NCI-H446 (cell line): Measurements from ENCODE around the gene ZNF888.
"Not testable (repeated sequence)": the region's sequence is repeated elsewhere in the genome, so short reads cannot be mapped to it uniquely, and the experiment has no call there.

Experiments used
- DNase-seq, 2 experiments: peaks; one replicate each; lab custom pipeline; 2025; lab: John Stamatoyannopoulos, UW

The ZNF888 gene

DNA sequence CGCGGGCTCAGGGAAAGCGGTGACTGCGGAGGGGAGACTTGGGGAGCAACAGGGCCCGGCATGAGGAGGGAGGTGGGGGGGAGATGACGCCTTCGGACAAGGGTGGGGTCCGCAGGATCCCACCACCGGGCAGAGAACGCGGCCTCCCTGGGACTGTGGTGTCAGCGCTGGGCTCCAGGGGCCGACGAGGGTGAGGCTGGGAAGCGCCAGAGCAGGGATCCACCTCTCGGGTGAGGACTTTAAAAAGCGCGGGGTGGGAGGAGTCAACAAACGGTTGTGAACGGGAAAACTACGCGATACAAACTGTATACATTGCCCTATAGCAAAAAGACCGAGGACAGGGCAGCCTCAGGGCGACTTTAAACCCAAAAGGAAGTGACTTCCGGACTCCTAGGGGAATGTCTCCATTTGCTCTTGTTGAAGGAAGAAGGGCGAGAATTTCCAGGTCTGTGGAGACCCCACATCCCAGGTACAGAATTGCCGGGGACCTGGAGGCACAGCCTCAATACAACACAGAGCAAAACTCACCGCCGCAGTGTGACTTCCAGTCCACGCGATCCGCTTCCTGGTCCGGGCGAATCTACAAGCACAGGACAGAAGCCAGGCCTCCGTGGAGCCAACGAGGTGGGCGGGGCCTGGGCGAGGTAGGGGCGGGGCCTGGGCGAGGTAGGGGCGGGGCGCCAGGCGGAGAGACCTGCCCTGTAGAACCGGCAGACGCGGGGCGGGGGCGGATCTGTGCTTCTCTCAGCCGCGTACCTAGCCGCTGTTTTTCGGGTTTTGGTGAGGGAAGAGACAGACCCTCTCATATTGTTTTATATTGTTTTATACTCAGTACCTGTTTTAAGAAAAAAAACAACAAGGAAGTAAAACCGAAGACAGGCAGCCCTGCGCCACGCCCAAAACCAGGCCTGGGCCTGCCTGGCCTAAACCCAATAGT, at the start of gene ZNF888:
Gene ZNF888 (minus strand): TSS at position 588 of the 937 bp plus-strand sequence. CDS start 5,555 bp downstream, outside the sequence.
- DNase-seq, result no peak

DNA sequence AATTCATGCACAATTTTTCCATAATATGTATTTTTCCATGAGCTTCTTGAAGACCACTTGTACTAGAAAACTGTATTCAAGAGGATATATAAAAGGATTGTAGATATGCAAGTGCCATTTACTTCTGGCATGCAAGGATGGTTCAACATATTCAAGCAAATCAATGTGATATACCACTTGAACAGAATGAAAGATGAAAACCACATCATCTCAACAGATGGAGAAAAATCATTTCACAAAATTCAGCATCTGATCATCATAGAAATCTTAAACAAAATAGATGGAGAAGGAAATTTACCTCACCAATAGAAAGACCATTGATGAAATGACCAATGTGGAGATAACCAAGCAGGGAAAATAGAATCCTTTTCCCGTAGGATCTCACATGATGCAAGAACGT, 44.5 kb upstream of the ZNF888 start:
- no peak for DNase-seq

DNA sequence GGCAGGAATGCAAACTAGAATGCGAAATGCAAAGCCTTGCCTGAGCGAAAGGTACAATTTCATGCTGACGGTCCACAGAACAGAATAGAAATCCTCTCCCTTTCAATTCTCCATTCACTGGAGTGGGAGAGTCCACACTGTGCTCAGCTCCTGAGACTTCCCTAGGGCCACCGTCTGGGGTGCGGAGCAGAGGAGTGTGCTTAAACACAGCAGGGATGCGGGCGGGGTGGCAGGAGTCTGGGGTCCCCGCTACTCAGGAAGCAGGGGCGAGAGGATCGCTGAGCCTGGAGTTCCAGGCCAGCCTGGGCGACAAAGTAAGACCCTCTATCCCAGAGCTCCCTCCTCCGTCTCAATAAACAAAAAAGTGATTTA, 40.0 kb upstream of the ZNF888 start:
- no peak for DNase-seq

DNA sequence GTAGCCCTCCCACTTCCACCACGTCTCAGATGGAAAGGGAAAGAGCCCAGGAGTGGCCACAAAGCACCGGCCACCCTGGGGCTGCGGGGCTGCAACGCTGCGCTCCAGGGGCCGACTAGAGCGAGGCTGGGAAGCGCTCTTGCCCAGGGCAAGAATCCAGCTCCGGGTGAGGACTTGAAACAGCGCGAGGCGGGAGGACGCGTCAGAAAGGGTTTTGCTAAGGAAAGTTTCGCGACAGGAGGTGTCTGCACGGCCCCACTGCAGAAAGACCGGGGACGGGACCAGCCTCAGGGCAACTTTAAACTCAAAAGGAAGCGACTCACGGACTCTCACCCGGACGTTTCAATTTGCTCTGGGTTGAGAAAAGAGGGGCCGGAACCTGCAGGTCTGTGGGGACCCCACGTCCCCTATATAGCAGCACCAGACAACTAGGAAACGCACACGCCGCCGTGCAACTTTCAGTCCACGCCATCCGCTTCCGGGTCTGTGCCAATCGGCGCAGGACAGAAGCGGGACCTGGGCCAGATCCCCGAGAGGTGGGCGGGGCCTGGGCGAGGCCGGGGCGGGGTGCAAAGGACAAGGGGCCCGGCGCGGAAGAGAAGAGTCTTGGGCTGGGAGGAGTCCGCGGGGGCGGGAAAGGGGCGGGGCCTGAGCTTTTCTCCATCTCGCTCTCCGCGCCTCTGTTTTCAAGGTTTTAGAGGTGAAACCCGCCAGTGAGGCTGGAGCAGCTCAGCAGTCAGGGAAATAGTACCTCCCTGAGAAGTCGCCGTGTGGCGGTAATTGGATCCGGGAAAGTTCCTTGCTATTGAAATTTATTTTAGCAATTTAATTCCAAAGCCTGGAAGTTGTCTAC, 39.4 kb upstream of the ZNF888 start, which contains the start of gene ZNF816:
Gene ZNF816 (minus strand): TSS at position 488 of the 853 bp plus-strand sequence. CDS start 6,792 bp downstream, outside the sequence.
- DNase-seq, result no peak

DNA sequence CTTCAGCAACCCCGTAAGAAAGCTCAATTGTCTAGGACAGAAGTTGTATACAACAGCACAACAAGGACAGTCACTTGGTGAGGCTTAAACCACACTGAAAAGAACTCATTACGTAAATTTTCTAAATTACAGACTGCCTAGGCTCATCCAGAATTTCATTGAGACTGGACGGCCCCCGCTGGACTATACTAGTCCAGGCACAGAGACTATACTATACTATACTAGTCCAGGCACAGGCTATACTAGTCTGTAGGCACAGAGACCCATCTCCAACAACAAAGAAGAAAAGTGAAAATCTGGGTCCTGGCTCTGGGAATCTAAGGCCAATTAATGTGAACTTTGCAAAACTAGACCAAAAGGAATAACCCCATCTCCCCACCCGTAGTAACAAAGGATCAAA, 38.8 kb upstream of the ZNF888 start:
- DNase-seq, result no peak

DNA sequence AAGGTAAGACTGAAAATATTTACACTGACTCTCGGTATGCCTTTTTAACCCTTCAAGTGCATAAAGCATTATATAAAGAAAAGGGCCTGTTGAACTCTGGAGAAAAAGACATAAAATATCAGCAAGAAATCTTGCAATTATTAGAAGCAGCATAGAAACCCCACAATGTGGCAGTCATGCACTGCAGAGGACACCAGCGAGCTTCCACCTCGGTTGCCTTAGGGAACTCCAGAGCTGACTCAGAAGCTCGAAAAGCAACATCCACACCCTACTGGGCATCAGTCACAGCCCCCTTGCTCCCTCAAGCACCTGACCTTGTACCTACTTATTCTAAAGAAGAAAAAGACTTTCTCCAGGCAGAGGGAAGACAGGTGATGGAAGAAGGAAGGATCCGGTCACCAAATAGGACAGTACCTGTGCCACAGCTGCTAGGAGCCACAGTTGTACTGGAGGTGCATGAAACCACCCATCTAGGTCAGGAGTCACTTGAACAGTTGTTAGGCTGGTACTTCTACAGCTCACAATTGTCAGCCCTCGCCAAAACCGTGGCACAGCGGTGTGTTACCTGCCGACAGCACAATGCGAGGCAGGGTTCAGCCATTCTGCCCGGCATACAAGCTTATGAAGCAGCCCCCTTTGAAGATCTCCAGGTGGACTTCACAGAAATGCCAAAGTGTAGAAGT, 36.5 kb upstream of the ZNF888 start:
- no peak for DNase-seq

DNA sequence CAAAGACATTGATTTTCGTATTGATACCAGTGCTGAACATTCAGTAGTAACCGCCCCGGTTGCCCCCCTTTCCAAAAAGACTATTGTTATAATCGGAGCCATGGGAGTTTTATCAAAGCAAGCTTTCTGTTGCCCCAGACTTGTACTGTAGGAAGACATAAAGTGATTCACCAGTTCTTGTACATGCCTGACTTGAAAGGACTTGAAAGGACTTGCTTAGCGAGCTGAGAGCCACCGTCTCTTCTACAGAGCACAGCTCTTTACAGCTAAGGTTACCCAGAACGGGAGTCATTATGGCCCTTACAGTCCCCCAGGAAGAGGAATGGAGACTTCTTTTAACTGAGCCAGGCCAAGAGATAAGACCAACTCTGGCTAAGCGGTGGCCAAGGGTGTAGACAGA, 34.4 kb upstream of the ZNF888 start:
- no peak for DNase-seq

DNA sequence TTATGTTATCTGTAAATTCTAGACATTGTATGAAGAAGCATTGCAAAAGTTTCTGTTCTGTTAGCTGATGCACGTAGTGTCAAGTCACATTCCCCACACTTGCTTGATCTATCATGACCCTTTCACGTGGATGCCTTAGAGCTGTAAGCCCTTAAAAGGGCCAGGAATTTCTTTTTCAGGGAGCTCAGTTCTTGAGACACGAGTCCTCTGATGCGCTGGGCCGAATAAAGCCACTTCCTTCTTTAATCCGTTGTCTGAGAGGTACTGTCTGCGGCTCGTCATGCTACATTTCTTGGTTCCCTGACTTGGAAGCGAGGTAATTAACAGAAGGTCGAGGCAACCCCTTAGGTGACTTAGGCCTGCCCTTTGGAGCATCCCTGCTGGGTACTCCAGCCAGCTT, 33.7 kb upstream of the ZNF888 start:
- no peak for DNase-seq

DNA sequence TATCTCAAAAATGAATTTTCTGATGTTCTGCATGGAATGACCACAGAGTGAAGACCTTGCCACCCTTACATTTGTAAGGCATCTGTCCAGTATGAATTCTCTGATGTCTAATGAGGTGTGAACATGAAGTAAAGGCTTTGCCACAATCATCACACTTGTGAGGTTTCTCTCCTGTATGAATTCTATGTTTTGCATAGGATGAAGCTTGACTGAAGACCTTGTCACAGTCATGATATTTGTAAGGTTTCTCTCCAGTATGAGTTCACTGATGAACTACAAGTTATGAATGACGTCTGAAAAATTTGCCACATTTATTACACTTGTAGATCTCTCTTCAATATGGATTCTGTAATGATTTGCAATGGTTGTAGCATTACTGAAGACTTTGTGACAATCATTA, 26.2 kb upstream of the ZNF888 start:
- no peak for DNase-seq

DNA sequence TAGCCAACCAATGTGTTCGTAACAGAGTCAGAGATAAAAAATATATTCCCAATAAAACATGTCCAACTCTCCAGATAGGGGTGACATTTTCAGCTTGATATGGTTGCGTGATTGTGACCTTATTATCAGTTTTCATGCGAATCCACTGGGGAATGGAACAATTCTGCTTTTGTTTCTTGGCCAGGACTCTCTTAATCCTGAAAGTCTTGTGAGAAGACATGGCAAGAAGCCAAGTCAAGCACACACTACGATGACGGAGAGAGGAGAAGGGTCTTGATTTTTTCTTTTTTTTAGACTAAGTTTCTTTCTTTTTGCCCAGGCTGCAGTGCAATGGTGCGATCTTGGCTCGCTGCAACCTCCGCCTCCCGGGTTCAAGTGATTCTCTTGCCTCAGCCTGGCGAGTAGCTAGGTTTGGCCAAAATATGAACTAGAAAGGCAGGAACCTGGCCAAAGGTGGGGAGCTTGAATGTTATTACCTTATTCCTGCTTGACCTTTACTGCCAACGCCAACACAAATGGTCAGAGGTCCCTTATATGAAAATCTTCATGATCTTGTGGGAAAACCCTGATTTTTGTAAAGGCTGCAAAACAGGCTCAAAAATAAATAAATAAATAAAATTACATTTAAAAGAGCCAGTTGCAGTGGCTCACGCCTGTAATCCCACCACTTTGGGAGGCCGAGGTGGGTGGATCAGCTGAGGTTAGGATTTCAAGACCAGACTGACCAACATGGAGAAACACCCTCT, 25.0 kb upstream of the ZNF888 start:
- no peak for DNase-seq

DNA sequence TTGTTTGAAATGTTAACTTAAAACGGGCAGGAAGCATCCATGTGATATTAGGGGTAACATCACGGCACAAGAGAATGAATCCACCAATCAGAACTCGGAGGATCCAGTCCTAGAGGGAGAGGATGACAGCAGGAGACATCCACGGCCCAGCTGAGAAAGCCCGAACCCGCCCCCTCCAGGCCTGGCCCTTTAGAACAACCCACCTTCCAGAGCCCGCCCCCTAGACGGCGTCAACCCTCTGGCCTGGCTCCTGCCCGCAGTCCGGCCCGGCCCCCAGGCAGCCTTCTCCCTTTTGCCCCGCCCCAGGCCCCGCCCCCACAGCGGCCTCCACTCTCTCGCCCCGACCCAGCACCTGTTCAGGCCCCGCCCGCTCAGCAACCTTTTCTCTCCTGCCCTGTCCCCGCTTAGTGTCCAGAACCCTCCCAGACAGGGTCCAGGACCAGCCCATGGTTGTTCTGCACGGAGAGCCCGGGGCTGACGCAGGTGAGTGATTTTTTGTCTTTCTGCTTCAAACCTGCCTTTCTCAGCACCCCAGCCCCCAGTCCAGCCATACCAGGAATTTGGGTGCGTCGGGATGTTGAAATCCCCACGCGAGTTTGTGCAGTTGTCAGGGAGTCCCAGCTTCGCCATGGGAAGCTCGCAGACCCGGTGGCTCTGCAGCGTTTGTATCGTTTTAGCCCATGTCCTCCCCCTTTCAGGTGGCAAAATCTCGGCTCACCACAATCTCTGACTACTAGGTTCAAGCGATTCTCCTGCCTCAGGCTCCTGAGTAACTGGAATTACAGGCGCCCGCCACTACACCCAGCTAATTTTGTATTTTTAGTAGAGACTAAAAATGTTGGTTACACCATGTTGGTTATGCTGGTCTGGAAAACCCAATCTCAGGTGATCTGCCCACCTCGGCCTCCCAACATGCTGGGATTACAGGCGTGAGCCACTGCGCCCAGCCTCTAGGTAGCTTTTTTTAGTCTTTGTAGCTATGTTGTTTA, 23.4 kb upstream of the ZNF888 start:
- no peak for DNase-seq

DNA sequence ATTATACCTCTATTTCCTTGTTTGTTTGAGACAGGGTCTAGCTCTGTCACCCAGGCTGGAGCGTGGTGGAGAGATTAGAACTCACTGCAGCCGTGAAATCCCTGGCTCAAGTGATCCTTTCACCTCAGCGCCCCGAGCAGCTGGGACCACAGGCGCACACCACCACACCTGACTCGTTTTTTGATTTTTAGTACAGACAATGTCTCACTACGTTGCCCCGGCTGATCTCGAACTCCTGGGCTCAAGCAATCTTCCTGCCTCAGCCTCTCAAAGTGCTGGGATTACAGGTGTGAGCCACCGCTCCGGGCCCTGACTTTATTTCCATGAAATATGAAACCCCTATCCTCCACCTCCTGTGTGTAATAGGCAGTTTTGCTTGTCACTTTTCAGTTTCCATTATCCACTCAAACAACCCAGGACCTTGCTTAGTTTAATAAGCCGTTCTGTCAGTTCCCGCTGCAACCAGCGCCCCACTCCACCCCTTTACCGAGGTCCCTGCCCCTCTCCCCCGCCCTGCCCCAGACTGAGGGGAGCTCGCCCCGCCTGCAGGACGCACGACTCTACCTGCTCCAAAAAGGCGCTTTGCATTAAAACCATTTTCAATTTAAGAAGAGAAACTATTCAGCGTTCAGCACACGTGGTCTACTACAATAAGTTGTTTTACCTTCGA, 22.6 kb upstream of the ZNF888 start:
- DNase-seq, result no peak

DNA sequence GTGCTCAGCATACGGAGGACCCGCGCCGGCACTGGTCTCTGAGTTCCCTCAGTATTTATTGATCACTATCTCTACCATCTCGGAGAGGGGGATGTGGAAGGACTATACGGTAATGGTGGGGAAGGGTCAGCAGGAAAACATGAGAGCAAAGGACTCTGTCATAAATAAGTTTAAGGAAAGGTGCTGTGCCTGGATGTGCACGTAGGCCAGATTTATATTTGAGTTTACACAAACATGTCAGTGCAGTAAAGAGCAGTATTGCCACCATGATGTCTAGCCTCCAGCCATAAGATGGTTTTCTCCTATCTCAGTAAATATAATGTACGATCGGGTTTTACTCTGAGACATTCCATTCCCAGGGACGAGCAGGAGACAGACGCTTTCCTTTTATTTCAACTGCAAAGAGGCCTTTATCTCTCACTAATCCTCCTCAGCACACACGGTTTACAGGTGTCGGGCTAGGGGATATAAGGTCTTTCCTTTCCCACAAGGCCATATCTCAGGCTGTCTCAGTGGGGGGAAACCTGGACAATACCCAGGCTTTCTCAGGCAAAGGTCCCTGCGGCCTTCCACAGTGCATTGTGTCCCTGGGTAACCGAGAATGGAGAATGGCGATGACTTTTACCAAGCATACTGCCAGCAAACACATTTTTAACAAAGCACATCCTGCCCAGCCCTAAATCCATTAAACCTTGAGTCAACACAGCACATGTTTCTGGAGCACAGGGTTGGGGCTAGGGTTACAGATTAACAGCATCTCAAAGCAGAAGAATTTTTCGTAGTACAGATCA, 21.7 kb upstream of the ZNF888 start:
- DNase-seq, result not testable (repeated sequence)

DNA sequence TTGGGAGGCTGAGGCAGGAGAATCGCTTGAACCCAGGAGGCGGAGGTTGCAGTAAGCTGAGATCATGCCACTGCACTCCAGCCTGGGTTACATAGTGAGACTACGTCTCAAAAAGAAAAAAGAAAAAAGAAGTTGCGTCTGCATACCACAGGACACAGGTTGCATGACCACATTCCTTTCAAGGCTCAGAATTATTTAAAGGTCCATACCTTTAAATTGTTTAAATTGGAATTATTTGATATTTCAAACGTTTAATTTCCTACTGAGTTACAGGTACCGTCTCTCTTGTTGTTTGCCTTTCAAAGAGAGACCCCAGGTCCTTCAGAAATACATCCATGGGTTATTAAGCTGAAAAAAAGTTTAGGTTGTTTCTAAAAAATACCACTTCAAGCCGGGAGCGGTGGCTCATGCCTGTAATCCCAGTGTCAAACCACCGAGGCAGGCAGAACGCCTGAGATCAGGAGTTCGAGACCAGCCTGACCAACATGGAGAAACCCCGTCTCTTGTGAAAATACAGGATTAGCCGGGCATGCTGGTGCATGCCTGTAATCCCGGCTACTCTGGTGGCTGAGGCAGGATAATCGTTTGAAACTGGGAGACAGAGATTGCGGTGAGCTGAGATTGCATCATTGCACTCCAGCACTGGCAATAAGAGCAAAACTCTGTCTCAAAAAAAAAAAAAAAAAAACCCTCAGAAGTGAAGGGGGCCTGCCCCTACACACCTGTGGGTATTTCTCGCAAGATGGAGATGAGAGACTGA, 20.8 kb upstream of the ZNF888 start:
- no peak for DNase-seq

DNA sequence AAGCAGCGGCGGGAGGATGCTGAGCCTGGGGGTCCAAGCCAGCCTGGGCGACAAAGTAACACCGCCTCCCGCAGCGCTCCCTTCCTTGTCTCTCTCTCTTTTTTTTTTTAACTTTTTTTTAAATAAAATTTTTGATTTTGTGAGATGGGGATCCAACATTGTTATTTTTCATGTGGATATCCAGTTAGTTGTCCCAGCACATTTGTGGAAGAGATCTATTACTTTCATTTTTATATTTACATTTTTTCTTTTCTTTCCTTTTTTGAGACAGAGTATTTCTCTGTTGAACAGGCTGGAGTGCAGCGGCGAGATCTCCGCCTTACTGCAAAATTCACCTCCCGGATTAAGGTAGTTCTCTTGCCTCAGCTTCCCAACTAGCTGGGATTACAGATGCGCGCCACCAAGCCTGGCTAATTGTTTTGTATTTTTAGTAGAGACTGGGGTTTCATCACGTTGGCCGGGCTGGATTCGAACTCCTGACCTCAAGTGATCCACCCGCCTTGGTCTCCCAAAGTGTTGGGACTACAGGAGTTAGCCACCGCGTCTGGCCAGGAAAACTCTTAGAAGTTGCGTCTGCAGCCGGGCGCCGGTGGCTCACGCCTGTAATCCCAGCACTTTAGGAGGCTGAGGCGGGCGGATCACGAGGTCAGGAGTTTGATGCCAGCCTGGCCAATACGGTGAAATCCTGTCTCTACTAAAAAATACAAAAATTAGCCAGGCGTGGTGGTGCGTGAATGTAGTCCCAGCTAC, 20.1 kb upstream of the ZNF888 start:
- no peak for DNase-seq

DNA sequence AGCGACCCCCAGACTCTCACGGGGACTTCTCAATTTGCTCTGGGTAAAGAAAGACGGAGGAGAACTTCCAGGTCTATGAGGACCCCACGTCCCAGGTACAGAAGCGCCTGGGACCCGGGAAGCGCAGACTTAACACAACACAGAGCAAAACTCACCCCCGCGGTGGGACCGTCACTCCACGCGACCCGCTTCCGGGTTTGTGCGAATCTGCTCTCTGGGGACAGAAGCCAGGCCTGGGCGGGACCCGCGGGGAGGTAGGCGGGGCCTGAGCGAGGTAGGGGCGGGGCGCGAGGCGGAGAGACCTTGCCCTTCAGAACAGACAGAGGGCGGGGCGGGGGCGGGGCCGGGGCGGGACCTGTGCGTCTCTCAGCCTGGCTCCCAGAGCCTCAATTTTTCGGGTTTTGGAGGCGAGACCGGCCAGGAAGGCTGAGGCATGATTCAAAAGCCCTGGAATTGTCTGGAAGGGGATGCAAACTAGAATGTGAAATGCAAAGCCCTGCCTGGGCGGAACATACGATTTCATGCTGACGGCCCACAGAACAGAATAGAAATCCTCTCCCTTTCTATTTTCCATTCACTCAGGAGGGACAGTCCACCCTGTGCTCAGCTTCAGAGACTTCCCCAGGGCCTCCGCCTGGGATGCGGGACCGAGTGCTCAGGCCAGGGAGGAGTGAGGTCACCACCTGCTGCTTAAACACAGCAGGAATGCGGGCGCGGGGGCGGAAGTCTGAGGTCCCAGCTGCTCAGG, 19.3 kb upstream of the ZNF888 start:
- DNase-seq, result no peak

DNA sequence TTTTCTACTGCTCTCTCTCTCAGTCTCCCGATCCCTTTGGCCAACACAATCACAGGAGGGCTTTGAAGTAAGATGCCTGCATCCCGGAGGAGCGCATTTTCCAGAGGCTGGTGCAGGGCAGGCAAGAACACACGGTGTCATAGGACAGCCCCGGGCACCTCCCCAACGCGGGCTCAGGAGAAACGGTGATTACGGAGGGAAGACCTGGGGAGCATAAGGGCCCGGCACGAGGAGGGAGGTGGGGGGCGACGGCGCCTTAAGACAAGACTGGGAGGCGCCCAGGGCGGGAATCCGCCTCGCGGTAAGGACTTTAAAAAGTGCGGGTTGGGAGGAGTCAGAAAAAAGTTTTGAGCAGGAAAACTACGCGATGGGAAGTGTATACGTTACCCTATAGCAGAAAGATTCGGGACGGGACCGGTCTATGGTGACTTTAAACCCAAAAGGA, 18.7 kb upstream of the ZNF888 start:
- DNase-seq, result no peak
